Stimulated activated CD8-positive, alpha-beta memory T cell treated with anti-CD3 and anti-CD28 coated beads, Interleukin-12 subunit alpha, Interleukin-12 subunit beta, amount 100 ng/mL, for 1 hour (primary cell): ENCODE data around the gene POLD2.

Source experiments
- DNase-seq: peaks from one replicate; pipeline ENCODE4 v3.0.0-alpha.2; 2020; ENCODE audit warnings: low read depth

The POLD2 gene

GRCh38 chr7:44112997-44113763, 10.2 kb downstream of the POLD2 start:
- no peak for DNase-seq

- DNase-seq: no peak
Measured at GRCh38 chr7:44112231-44112996, 10.9 kb downstream of the POLD2 start.

- no peak for DNase-seq
Measured at GRCh38 chr7:44111761-44112160, 11.6 kb downstream of the POLD2 start.

GRCh38 chr7:44110719-44111635, 12.4 kb downstream of the POLD2 start:
- DNase-seq: no peak

GRCh38 chr7:44109991-44110390, 13.4 kb downstream of the POLD2 start:
- no peak for DNase-seq

GRCh38 chr7:44108768-44109750, 14.3 kb downstream of the POLD2 start:
- DNase-seq: no peak

- DNase-seq: no peak
Measured at GRCh38 chr7:44107961-44108767, 15.2 kb downstream of the POLD2 start.

- DNase-seq: no peak
Measured at GRCh38 chr7:44107116-44107960, 16.0 kb downstream of the POLD2 start.

- DNase-seq: no peak
Measured at GRCh38 chr7:44106311-44107065, 16.9 kb downstream of the POLD2 start.

GRCh38 chr7:44105832-44106231, 17.5 kb downstream of the POLD2 start:
- DNase-seq: no peak

GRCh38 chr7:44104860-44105771, 18.2 kb downstream of the POLD2 start:
- DNase-seq: no peak

- no peak for DNase-seq
Measured at GRCh38 chr7:44103923-44104859, 19.2 kb downstream of the POLD2 start, which contains the start of gene AEBP1. Gene AEBP1, plus strand, starts transcription at chr7:44104345. Its CDS starts 321 bp downstream, at chr7:44104666.

- no peak for DNase-seq
Measured at GRCh38 chr7:44103566-44103922, 19.8 kb downstream of the POLD2 start.

GRCh38 chr7:44102846-44103565, 20.3 kb downstream of the POLD2 start:
- no peak for DNase-seq

- DNase-seq: no peak
Measured at GRCh38 chr7:44101966-44102845, 21.1 kb downstream of the POLD2 start.
